Ishikawa (cell line): Measurements from ENCODE around the gene MYO16.

Source experiments
- CEBPB ChIP-seq: IDR thresholded peaks from 2 replicates; pipeline ENCODE4 v1.6.1; 2012
- CREB1 ChIP-seq: IDR thresholded peaks from 2 replicates; pipeline ENCODE4 v1.6.1; 2012; ENCODE audit warnings: low read depth
- EGR1 ChIP-seq: IDR thresholded peaks from 2 replicates; pipeline ENCODE4 v1.6.1; 2012
- EP300 ChIP-seq: IDR thresholded peaks from 2 replicates; pipeline ENCODE4 v1.6.1; 2012; ENCODE audit warnings: borderline replicate concordance
- FOXM1 ChIP-seq: IDR thresholded peaks from 2 replicates; pipeline ENCODE4 v1.6.1; 2012; ENCODE audit warnings: low read depth, borderline replicate concordance
- MAX ChIP-seq: IDR thresholded peaks from 2 replicates; pipeline ENCODE4 v1.6.1; 2012
- NFIC ChIP-seq: IDR thresholded peaks from 2 replicates; pipeline ENCODE4 v1.6.1; 2012
- RAD21 ChIP-seq: IDR thresholded peaks from 2 replicates; pipeline ENCODE4 v1.6.1; 2012; ENCODE audit warnings: low read depth
- TAF1 ChIP-seq: IDR thresholded peaks from 2 replicates; pipeline ENCODE4 v1.6.1; 2012; ENCODE audit warnings: low read depth, mild to moderate bottlenecking
- TCF12 ChIP-seq: IDR thresholded peaks from 2 replicates; pipeline ENCODE4 v1.6.1; 2012; ENCODE audit warnings: low read depth
- TEAD4 ChIP-seq: IDR thresholded peaks from 2 replicates; pipeline ENCODE4 v1.6.1; 2012
- USF1 ChIP-seq: IDR thresholded peaks from 2 replicates; pipeline ENCODE4 v1.6.1; 2012
- YY1 ChIP-seq: IDR thresholded peaks from 2 replicates; pipeline ENCODE4 v1.6.1; 2012; ENCODE audit warnings: low read depth
- ZBTB7A ChIP-seq: IDR thresholded peaks from 2 replicates; pipeline ENCODE4 v1.6.1; 2012; ENCODE audit warnings: low read depth
- TF ChIP-seq, protein P1 (sequence below): IDR thresholded peaks from 2 replicates; pipeline ENCODE4 v1.6.1; 2012; ENCODE audit warnings: low read depth, mild to moderate bottlenecking

Gene MYO16

GRCh38 chr13:108961542-108962125, 332.2 kb downstream of the MYO16 start:
- TF ChIP-seq RAD21 (peak; percentile 92), EGR1 (no peak)

DNA sequence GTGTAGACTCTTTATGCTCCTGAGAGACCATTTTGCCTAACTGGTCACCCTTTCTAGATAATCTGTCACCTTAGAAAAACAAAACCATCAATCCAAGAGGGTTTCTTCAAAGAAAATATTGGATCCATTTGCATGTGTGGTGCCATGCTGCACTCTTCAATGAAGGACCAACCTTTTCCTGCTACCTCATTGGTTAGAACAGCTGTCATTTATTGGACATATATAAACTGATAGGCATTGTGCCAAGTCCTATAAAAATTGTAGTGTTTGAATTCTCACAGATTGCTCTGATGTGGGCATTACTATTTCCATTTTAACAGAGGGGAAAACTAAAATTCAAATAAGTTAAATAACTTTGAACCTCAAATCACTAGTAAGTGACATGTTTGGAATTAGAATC, 333.2 kb downstream of the MYO16 start:
- TF ChIP-seq MAX, result no peak
- no peak for TF ChIP-seq TAF1
- TF ChIP-seq RAD21, result no peak
- no peak for TF ChIP-seq TEAD4
- TF ChIP-seq, protein P1, sequence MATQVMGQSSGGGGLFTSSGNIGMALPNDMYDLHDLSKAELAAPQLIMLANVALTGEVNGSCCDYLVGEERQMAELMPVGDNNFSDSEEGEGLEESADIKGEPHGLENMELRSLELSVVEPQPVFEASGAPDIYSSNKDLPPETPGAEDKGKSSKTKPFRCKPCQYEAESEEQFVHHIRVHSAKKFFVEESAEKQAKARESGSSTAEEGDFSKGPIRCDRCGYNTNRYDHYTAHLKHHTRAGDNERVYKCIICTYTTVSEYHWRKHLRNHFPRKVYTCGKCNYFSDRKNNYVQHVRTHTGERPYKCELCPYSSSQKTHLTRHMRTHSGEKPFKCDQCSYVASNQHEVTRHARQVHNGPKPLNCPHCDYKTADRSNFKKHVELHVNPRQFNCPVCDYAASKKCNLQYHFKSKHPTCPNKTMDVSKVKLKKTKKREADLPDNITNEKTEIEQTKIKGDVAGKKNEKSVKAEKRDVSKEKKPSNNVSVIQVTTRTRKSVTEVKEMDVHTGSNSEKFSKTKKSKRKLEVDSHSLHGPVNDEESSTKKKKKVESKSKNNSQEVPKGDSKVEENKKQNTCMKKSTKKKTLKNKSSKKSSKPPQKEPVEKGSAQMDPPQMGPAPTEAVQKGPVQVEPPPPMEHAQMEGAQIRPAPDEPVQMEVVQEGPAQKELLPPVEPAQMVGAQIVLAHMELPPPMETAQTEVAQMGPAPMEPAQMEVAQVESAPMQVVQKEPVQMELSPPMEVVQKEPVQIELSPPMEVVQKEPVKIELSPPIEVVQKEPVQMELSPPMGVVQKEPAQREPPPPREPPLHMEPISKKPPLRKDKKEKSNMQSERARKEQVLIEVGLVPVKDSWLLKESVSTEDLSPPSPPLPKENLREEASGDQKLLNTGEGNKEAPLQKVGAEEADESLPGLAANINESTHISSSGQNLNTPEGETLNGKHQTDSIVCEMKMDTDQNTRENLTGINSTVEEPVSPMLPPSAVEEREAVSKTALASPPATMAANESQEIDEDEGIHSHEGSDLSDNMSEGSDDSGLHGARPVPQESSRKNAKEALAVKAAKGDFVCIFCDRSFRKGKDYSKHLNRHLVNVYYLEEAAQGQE, result no peak
- TF ChIP-seq EP300, result no peak
- no peak for TF ChIP-seq YY1
- TF ChIP-seq CEBPB, result no peak
- TF ChIP-seq FOXM1, result no peak
- no peak for TF ChIP-seq TCF12
- TF ChIP-seq CREB1, result no peak
- TF ChIP-seq EGR1, result no peak

- TF ChIP-seq TCF12 (no peak), EP300 (no peak), YY1 (no peak), ZBTB7A (no peak)
- TF ChIP-seq, protein P1, result no peak
These were observed 333.9 kb downstream of the MYO16 start for GRCh38 chr13:108963276-108963810.

DNA sequence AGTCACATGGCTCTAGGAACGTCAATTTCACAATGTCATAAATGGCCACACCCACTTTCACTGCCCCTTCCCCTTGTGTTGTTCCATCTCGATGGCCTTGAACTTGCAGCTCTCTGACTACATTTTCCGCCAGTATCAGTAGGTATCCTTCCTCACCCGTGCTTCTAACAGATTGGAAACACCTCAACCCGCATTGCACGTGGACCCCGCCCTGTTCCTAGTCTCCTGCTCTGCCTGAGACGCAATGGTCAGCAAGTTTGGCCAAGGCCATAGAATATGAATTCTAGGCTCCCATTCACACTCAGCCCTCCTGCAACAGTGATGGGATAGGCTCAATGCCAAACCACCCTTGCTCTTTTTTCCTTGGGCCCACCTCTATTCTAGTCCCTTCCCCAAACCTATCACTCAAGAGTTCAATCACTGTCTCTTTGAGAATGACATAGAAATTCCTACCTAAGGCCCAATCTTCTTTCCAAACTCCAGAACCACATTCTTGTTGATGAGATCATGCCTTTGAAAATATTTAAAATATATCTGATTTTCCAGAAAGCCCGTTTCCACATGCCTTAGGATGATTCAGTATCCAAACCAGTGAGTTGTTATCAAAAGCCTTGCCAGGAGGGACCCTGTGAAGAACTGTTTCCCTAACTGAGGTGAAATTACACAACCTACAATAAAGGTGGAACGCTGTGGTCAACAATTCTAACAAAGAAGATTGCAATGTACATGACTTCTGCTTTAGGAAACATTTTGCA, 334.6 kb downstream of the MYO16 start:
- TF ChIP-seq TEAD4 (no peak), CEBPB (no peak), FOXM1 (no peak), EGR1 (no peak), NFIC (no peak), ZBTB7A (no peak), USF1 (no peak), TAF1 (no peak), CREB1 (no peak), RAD21 (no peak)
- TF ChIP-seq, protein P1, result no peak

- no peak for TF ChIP-seq TCF12
- TF ChIP-seq, protein P1, result no peak
These were observed 335.2 kb downstream of the MYO16 start for GRCh38 chr13:108964606-108965005.
